AG20443 (cell line): ENCODE measurements around the gene MKRN2OS.

ENCODE experiments used
- DNase-seq: peaks from one replicate; pipeline ENCODE4 v3.0.0; 2012; ENCODE audit warnings: low spot score, mixed read lengths

The MKRN2OS gene

GRCh38 chr3:12513694-12514446 is 31.4 kb downstream of the MKRN2OS start:
- DNase-seq: no peak

- DNase-seq: no peak
Observed at GRCh38 chr3:12512534-12513118, 32.7 kb downstream of the MKRN2OS start.

GRCh38 chr3:12509466-12509865 is 35.8 kb downstream of the MKRN2OS start:
- DNase-seq: no peak

GRCh38 chr3:12508291-12508700 is 37.0 kb downstream of the MKRN2OS start:
- peak; percentile 93 for DNase-seq

- peak; percentile 70 for DNase-seq
Observed at GRCh38 chr3:12507591-12508281, 37.6 kb downstream of the MKRN2OS start.

GRCh38 chr3:12506201-12506709 is 39.0 kb downstream of the MKRN2OS start:
- DNase-seq: no peak

- no peak for DNase-seq
Observed at GRCh38 chr3:12503126-12503957, 42.0 kb downstream of the MKRN2OS start.

- peak; percentile 69 for DNase-seq
Observed at GRCh38 chr3:12501360-12502020, 43.8 kb downstream of the MKRN2OS start.

- DNase-seq: no peak
Observed at GRCh38 chr3:12499474-12499873, 45.8 kb downstream of the MKRN2OS start.

GRCh38 chr3:12496453-12496761 is 48.9 kb downstream of the MKRN2OS start:
- DNase-seq: no peak

- no peak for DNase-seq
Observed at GRCh38 chr3:12495749-12496452, 49.4 kb downstream of the MKRN2OS start.

GRCh38 chr3:12490547-12490946 is 54.8 kb downstream of the MKRN2OS start:
- DNase-seq: no peak

GRCh38 chr3:12489832-12490231 is 55.5 kb downstream of the MKRN2OS start:
- DNase-seq: no peak
